ENCODE results near the gene SH3PXD2A. TPM values are rescaled to one million over a fixed set of nuclear protein-coding genes. Genes with fewer than 3 reads are reported as not detected.
"Not testable (repeated sequence)": the region's sequence is repeated elsewhere in the genome, so short reads cannot be mapped to it uniquely, and the experiment has no call there.

Gene SH3PXD2A
- total RNA-seq, 2 experiments from 2014 or later, result 7.8 to 8.5 TPM

- H3K4me3 Mint-ChIP-seq; H3K36me3 Mint-ChIP-seq (ENCODE audit: low read depth); H3K9me3 Mint-ChIP-seq; H3K27me3 Mint-ChIP-seq (ENCODE audit: low read depth); H3K4me1 Mint-ChIP-seq (ENCODE audit: low read depth); intact Hi-C loops (cut with micrococcal nuclease); DNase-seq; H3K27ac Mint-ChIP-seq: not testable (repeated sequence)
- CTCF ChIA-PET, result interaction anchor here (0.5 to 1.7 kb wide), 7 partner anchors 39 to 401 kb away, joined by 3 to 6 read pairs (median 3); partner anchors contain the start of gene SH3PXD2A
These were observed 42.1 kb downstream of the SH3PXD2A start for GRCh38 chr10:103813312-103813711.

GRCh38 chr10:103812432-103812831 lies 42.9 kb downstream of the SH3PXD2A start:
- Mint-ChIP-seq H3K27me3 (ENCODE audit: low read depth) (no peaks in the 10 kb centered on the region), H3K9me3 (no peaks in the 10 kb centered on the region), H3K36me3 (ENCODE audit: low read depth) (no peaks in the 10 kb centered on the region), H3K4me3 (no peak overlapping the region), H3K27ac (no peak overlapping the region), H3K4me1 (ENCODE audit: low read depth) (peaks cover 3% of the 10 kb centered on the region)
- intact Hi-C loops (cut with micrococcal nuclease), result no loop called here
- DNase-seq, result no peak
- CTCF ChIA-PET, result interaction anchor here (1.1 to 1.7 kb wide), 2 partner anchors 42 to 77 kb away, joined by 3 to 6 read pairs; partner anchors contain the start of gene SH3PXD2A

GRCh38 chr10:103812004-103812403 lies 43.4 kb downstream of the SH3PXD2A start:
- no peak for DNase-seq
- Mint-ChIP-seq H3K4me1 (ENCODE audit: low read depth) (peaks cover 3% of the 10 kb centered on the region), H3K9me3 (no peaks in the 10 kb centered on the region), H3K36me3 (ENCODE audit: low read depth) (no peaks in the 10 kb centered on the region), H3K27ac (no peak overlapping the region), H3K4me3 (no peak overlapping the region), H3K27me3 (ENCODE audit: low read depth) (no peaks in the 10 kb centered on the region)
- intact Hi-C loops (cut with micrococcal nuclease), result no loop called here
- CTCF ChIA-PET, result no interaction called here

GRCh38 chr10:103811463-103811862 lies 43.9 kb downstream of the SH3PXD2A start:
- Mint-ChIP-seq H3K4me1 (ENCODE audit: low read depth) (peaks cover 3% of the 10 kb centered on the region), H3K9me3 (no peaks in the 10 kb centered on the region), H3K36me3 (ENCODE audit: low read depth) (no peaks in the 10 kb centered on the region), H3K27me3 (ENCODE audit: low read depth) (no peaks in the 10 kb centered on the region), H3K4me3 (no peak overlapping the region), H3K27ac (no peak overlapping the region)
- intact Hi-C loops (cut with micrococcal nuclease), result no loop called here
- CTCF ChIA-PET, result no interaction called here
- DNase-seq, result no peak

- H3K36me3 Mint-ChIP-seq (ENCODE audit: low read depth), result no peaks in the 10 kb centered on the region
- CTCF ChIA-PET, result no interaction called here
- H3K27me3 Mint-ChIP-seq (ENCODE audit: low read depth), result no peaks in the 10 kb centered on the region
- no peak overlapping the region for H3K4me3 Mint-ChIP-seq
- DNase-seq, result no peak
- H3K4me1 Mint-ChIP-seq (ENCODE audit: low read depth), result peaks cover 7% of the 10 kb centered on the region
- intact Hi-C loops (cut with micrococcal nuclease), result no loop called here
- no peaks in the 10 kb centered on the region for H3K9me3 Mint-ChIP-seq
- no peak overlapping the region for H3K27ac Mint-ChIP-seq
These were observed 46.6 kb downstream of the SH3PXD2A start for GRCh38 chr10:103808780-103809179.

GRCh38 chr10:103807996-103808395 lies 47.4 kb downstream of the SH3PXD2A start:
- Mint-ChIP-seq H3K4me1 (ENCODE audit: low read depth) (peaks cover 9% of the 10 kb centered on the region), H3K36me3 (ENCODE audit: low read depth) (no peaks in the 10 kb centered on the region), H3K27me3 (ENCODE audit: low read depth) (no peaks in the 10 kb centered on the region), H3K27ac (no peak overlapping the region), H3K9me3 (no peaks in the 10 kb centered on the region), H3K4me3 (no peak overlapping the region)
- intact Hi-C loops (cut with micrococcal nuclease), result no loop called here
- DNase-seq, result no peak
- CTCF ChIA-PET, result no interaction called here

- CTCF ChIA-PET, result no interaction called here
- H3K27ac Mint-ChIP-seq, result no peak overlapping the region
- H3K27me3 Mint-ChIP-seq (ENCODE audit: low read depth), result no peaks in the 10 kb centered on the region
- H3K4me1 Mint-ChIP-seq (ENCODE audit: low read depth), result peaks cover 9% of the 10 kb centered on the region
- no peaks in the 10 kb centered on the region for H3K36me3 Mint-ChIP-seq (ENCODE audit: low read depth)
- no peak overlapping the region for H3K4me3 Mint-ChIP-seq
- DNase-seq, result no peak
- H3K9me3 Mint-ChIP-seq, result no peaks in the 10 kb centered on the region
- intact Hi-C loops (cut with micrococcal nuclease), result no loop called here
These were observed 48.8 kb downstream of the SH3PXD2A start for GRCh38 chr10:103806395-103807187.

GRCh38 chr10:103805781-103806180 lies 49.6 kb downstream of the SH3PXD2A start:
- Mint-ChIP-seq H3K27me3 (ENCODE audit: low read depth) (no peaks in the 10 kb centered on the region), H3K36me3 (ENCODE audit: low read depth) (no peaks in the 10 kb centered on the region), H3K4me1 (ENCODE audit: low read depth) (peaks cover 12% of the 10 kb centered on the region), H3K4me3 (no peak overlapping the region), H3K27ac (no peak overlapping the region), H3K9me3 (no peaks in the 10 kb centered on the region)
- CTCF ChIA-PET, result no interaction called here
- DNase-seq, result no peak
- intact Hi-C loops (cut with micrococcal nuclease), result no loop called here

- intact Hi-C loops (cut with micrococcal nuclease), result no loop called here
- Mint-ChIP-seq H3K36me3 (ENCODE audit: low read depth) (no peaks in the 10 kb centered on the region), H3K4me1 (ENCODE audit: low read depth) (peaks cover 20% of the 10 kb centered on the region), H3K27ac (no peak overlapping the region), H3K9me3 (no peaks in the 10 kb centered on the region), H3K27me3 (ENCODE audit: low read depth) (no peaks in the 10 kb centered on the region), H3K4me3 (no peak overlapping the region)
- DNase-seq, result no peak
- CTCF ChIA-PET, result no interaction called here
These were observed 50.5 kb downstream of the SH3PXD2A start for GRCh38 chr10:103804871-103805270.

GRCh38 chr10:103803941-103804340 lies 51.4 kb downstream of the SH3PXD2A start:
- intact Hi-C loops (cut with micrococcal nuclease), result no loop called here
- peaks cover 20% of the 10 kb centered on the region for H3K4me1 Mint-ChIP-seq (ENCODE audit: low read depth)
- no peak overlapping the region for H3K4me3 Mint-ChIP-seq
- no peaks in the 10 kb centered on the region for H3K27me3 Mint-ChIP-seq (ENCODE audit: low read depth)
- CTCF ChIA-PET, result interaction anchor here (1.0 kb wide), 1 partner anchor 9 kb away, joined by 4 read pairs; no protein-coding TSS in a partner anchor
- H3K27ac Mint-ChIP-seq, result no peak overlapping the region
- no peaks in the 10 kb centered on the region for H3K36me3 Mint-ChIP-seq (ENCODE audit: low read depth)
- peak; percentile 19 for DNase-seq
- H3K9me3 Mint-ChIP-seq, result no peaks in the 10 kb centered on the region

GRCh38 chr10:103802637-103803353 lies 52.6 kb downstream of the SH3PXD2A start:
- H3K27ac Mint-ChIP-seq, result no peak overlapping the region

GRCh38 chr10:103802081-103802480 lies 53.3 kb downstream of the SH3PXD2A start:
- Mint-ChIP-seq H3K4me1 (ENCODE audit: low read depth) (peaks cover 20% of the 10 kb centered on the region), H3K27me3 (ENCODE audit: low read depth) (no peaks in the 10 kb centered on the region), H3K4me3 (no peak overlapping the region), H3K36me3 (ENCODE audit: low read depth) (no peaks in the 10 kb centered on the region), H3K27ac (no peak overlapping the region), H3K9me3 (no peaks in the 10 kb centered on the region)
- CTCF ChIA-PET, result interaction anchor here (1.0 kb wide), 1 partner anchor 29 kb away, joined by 3 read pairs; no protein-coding TSS in a partner anchor
- no peak for DNase-seq
- intact Hi-C loops (cut with micrococcal nuclease), result no loop called here

More at GRCh38 chr10:103802637-103803353, 52.6 kb downstream of the SH3PXD2A start:
- no peaks in the 10 kb centered on the region for H3K27me3 Mint-ChIP-seq (ENCODE audit: low read depth)
- CTCF ChIA-PET, result interaction anchor here (0.7 to 1.0 kb wide), 3 partner anchors 8 to 258 kb away, joined by 3 to 4 read pairs (median 4); no protein-coding TSS in a partner anchor
- intact Hi-C loops (cut with micrococcal nuclease), result no loop called here
- DNase-seq, result no peak
- H3K9me3 Mint-ChIP-seq, result no peaks in the 10 kb centered on the region
- H3K4me3 Mint-ChIP-seq, result no peak overlapping the region
- no peaks in the 10 kb centered on the region for H3K36me3 Mint-ChIP-seq (ENCODE audit: low read depth)
- peaks cover 20% of the 10 kb centered on the region for H3K4me1 Mint-ChIP-seq (ENCODE audit: low read depth)

Data from activated naive CD4-positive, alpha-beta T cell treated with anti-CD3 and anti-CD28 coated beads for 36 hours (primary cell).